Gastrocnemius medialis (tissue), 4 donors: ENCODE results near the gene PIK3C2G.

ENCODE experiments used
- CTCF ChIP-seq, 5 experiments: fragments of 450-650 bp in 3 of 5; fragments of 200-600 bp in 2 of 5; sonication (generic) in 2 of 5; IDR thresholded peaks in 4 of 5; conservative IDR thresholded peaks in 1 of 5; 1 replicate in 4 of 5; 2 replicates in 1 of 5; pipeline ENCODE4 v1.5.1; 2016 to 2019; ENCODE audit warnings: antibody characterized with exemption in 5 of 5, mild to moderate bottlenecking in 3 of 5, moderate library complexity in 3 of 5
- POLR2A ChIP-seq, 2 donors: fragments of 450-650 bp; IDR thresholded peaks; one replicate each; pipeline ENCODE4 v1.6.1; 2017; ENCODE audit warnings: antibody characterized with exemption in 2 of 2, mild to moderate bottlenecking in 2 of 2, moderate library complexity in 2 of 2

- no peak for TF ChIP-seq CTCF (IDR thresholded peaks at IDR 0.05 in 4 of 5, conservative IDR thresholded peaks at IDR 0.05 in 1 of 5)
- TF ChIP-seq POLR2A (IDR thresholded peaks at IDR 0.05) = no peak
Measured at GRCh38 chr12:18306311-18306710, 45.0 kb downstream of the PIK3C2G start.
